Measurements from ENCODE around the gene PIK3CD. TPM values are rescaled to one million over a fixed set of nuclear protein-coding genes. Genes with fewer than 3 reads are reported as not detected.
"Not testable (repeated sequence)": the region's sequence is repeated elsewhere in the genome, so short reads cannot be mapped to it uniquely, and the experiment has no call there.

PIK3CD gene
- total RNA-seq, 1 donor from 2014 or later: 15.7 TPM

- no peak for TF ChIP-seq CTCF (IDR thresholded peaks at IDR 0.05; ENCODE audit: unreplicated experiment)
- Mint-ChIP-seq H3K36me3 (ENCODE audit: insufficient read depth) (no peaks in the 10 kb centered on the region), H3K4me3 (ENCODE audit: low read depth) (no peak overlapping the region), H3K27me3 (no peaks in the 10 kb centered on the region), H3K4me1 (ENCODE audit: low read depth) (no peaks in the 10 kb centered on the region), H3K27ac (no peak overlapping the region), H3K9me3 (ENCODE audit: low read depth) (no peaks in the 10 kb centered on the region)
- DNase-seq (ENCODE audit: low spot score, unreplicated experiment): no peak
Measured at GRCh38 chr1:9672444-9672843, 20.9 kb downstream of the PIK3CD start.

- Mint-ChIP-seq H3K27me3 (no peaks in the 10 kb centered on the region), H3K36me3 (ENCODE audit: insufficient read depth) (no peaks in the 10 kb centered on the region), H3K4me1 (ENCODE audit: low read depth) (no peaks in the 10 kb centered on the region), H3K27ac (no peak overlapping the region), H3K4me3 (ENCODE audit: low read depth) (no peak overlapping the region), H3K9me3 (ENCODE audit: low read depth) (no peaks in the 10 kb centered on the region)
- no peak for TF ChIP-seq CTCF (IDR thresholded peaks at IDR 0.05; ENCODE audit: unreplicated experiment)
- DNase-seq (ENCODE audit: low spot score, unreplicated experiment): no peak
Measured at GRCh38 chr1:9675393-9675792, 23.9 kb downstream of the PIK3CD start.

GRCh38 chr1:9676128-9676527, 24.6 kb downstream of the PIK3CD start:
- not testable (repeated sequence) for H3K27me3 Mint-ChIP-seq; H3K4me3 Mint-ChIP-seq (ENCODE audit: low read depth); H3K27ac Mint-ChIP-seq; H3K4me1 Mint-ChIP-seq (ENCODE audit: low read depth); H3K36me3 Mint-ChIP-seq (ENCODE audit: insufficient read depth); DNase-seq (ENCODE audit: low spot score, unreplicated experiment); H3K9me3 Mint-ChIP-seq (ENCODE audit: low read depth)

- Mint-ChIP-seq H3K27me3 (no peaks in the 10 kb centered on the region), H3K36me3 (ENCODE audit: insufficient read depth) (no peaks in the 10 kb centered on the region), H3K4me1 (ENCODE audit: low read depth) (no peaks in the 10 kb centered on the region), H3K27ac (peak overlapping the region; percentile 53), H3K9me3 (ENCODE audit: low read depth) (no peaks in the 10 kb centered on the region), H3K4me3 (ENCODE audit: low read depth) (no peak overlapping the region)
- DNase-seq (ENCODE audit: low spot score, unreplicated experiment): no peak
- TF ChIP-seq CTCF (IDR thresholded peaks at IDR 0.05; ENCODE audit: unreplicated experiment): no peak
Measured at GRCh38 chr1:9676815-9677393, 25.4 kb downstream of the PIK3CD start.

- no peaks in the 10 kb centered on the region for H3K4me1 Mint-ChIP-seq (ENCODE audit: low read depth)
- no peaks in the 10 kb centered on the region for H3K27me3 Mint-ChIP-seq
- no peak for DNase-seq (ENCODE audit: low spot score, unreplicated experiment)
- no peak for TF ChIP-seq CTCF (IDR thresholded peaks at IDR 0.05; ENCODE audit: unreplicated experiment)
- H3K36me3 Mint-ChIP-seq (ENCODE audit: insufficient read depth): no peaks in the 10 kb centered on the region
- H3K4me3 Mint-ChIP-seq (ENCODE audit: low read depth): no peak overlapping the region
- no peak overlapping the region for H3K27ac Mint-ChIP-seq
- no peaks in the 10 kb centered on the region for H3K9me3 Mint-ChIP-seq (ENCODE audit: low read depth)
Measured at GRCh38 chr1:9680091-9680490, 28.6 kb downstream of the PIK3CD start.

- no peaks in the 10 kb centered on the region for H3K27me3 Mint-ChIP-seq
- no peaks in the 10 kb centered on the region for H3K9me3 Mint-ChIP-seq (ENCODE audit: low read depth)
- no peak for DNase-seq (ENCODE audit: low spot score, unreplicated experiment)
- H3K4me3 Mint-ChIP-seq (ENCODE audit: low read depth): no peak overlapping the region
- H3K36me3 Mint-ChIP-seq (ENCODE audit: insufficient read depth): no peaks in the 10 kb centered on the region
- no peak for TF ChIP-seq CTCF (IDR thresholded peaks at IDR 0.05; ENCODE audit: unreplicated experiment)
- no peak overlapping the region for H3K27ac Mint-ChIP-seq
- H3K4me1 Mint-ChIP-seq (ENCODE audit: low read depth): no peaks in the 10 kb centered on the region
Measured at GRCh38 chr1:9680828-9681227, 29.3 kb downstream of the PIK3CD start.
